Measurements from ENCODE around the gene C11orf97.
"Not testable (repeated sequence)": the region's sequence is repeated elsewhere in the genome, so short reads cannot be mapped to it uniquely, and the experiment has no call there.

C11orf97 gene

DNA sequence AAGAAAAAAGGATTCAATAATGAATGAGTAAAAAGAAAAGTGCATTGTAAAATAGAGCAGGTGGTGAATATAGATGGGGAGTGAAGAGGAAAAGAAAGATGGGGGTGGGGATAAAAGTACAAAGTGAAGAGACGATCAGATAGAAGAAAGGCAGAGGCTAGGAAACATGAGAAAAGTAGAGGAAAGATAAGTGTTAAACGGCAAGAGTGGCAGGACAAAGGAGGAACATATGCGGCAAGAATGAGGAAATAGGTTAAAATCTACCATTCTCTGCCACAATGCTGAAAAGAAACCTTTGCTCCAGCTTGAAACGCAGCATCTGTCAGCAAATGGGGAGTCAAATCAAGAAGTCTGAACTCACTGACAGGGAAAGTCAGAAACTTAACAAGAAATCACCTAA, 38.3 kb downstream of the C11orf97 start:
- no peak overlapping the region for H3K4me3 ChIP-seq (ENCODE audit: low read length)
- no peaks in the 10 kb centered on the region; the same call in 1 of the 2 replicates for H3K79me2 ChIP-seq (ENCODE audit: control insufficient read depth, low read length)
- H3F3A ChIP-seq (ENCODE audit: control insufficient read depth, insufficient read depth): no peaks in the 10 kb centered on the region
- H3K4me2 ChIP-seq (ENCODE audit: low read length): no peak overlapping the region
- no peaks in the 10 kb centered on the region for H3K9me2 ChIP-seq (replicated peaks; ENCODE audit: control insufficient read depth, low read length)
- peaks cover 9% of the 10 kb centered on the region for H3K4me1 ChIP-seq (ENCODE audit: control insufficient read depth, low read length)
- H4K20me1 ChIP-seq (ENCODE audit: control insufficient read depth, insufficient read depth, low read depth, low read length): no peaks in the 10 kb centered on the region; the same call in 1 of the 2 replicates
- no peak for TF ChIP-seq EZH2phosphoT487 (IDR thresholded peaks at IDR 0.05; ENCODE audit: borderline replicate concordance, low read length)
- TF ChIP-seq, protein P1, sequence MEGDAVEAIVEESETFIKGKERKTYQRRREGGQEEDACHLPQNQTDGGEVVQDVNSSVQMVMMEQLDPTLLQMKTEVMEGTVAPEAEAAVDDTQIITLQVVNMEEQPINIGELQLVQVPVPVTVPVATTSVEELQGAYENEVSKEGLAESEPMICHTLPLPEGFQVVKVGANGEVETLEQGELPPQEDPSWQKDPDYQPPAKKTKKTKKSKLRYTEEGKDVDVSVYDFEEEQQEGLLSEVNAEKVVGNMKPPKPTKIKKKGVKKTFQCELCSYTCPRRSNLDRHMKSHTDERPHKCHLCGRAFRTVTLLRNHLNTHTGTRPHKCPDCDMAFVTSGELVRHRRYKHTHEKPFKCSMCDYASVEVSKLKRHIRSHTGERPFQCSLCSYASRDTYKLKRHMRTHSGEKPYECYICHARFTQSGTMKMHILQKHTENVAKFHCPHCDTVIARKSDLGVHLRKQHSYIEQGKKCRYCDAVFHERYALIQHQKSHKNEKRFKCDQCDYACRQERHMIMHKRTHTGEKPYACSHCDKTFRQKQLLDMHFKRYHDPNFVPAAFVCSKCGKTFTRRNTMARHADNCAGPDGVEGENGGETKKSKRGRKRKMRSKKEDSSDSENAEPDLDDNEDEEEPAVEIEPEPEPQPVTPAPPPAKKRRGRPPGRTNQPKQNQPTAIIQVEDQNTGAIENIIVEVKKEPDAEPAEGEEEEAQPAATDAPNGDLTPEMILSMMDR (IDR thresholded peaks at IDR 0.05; ENCODE audit: low read depth, low read length, poor library complexity, severe bottlenecking): no peak
- H3K36me3 ChIP-seq (ENCODE audit: control insufficient read depth, low read length): no peaks in the 10 kb centered on the region
- no peak overlapping the region for H3K27ac ChIP-seq (ENCODE audit: low read depth, low read length)
- no peaks in the 10 kb centered on the region for H3K27me3 ChIP-seq (ENCODE audit: control insufficient read depth, low read length)
- no peaks in the 10 kb centered on the region for H3K9me3 ChIP-seq (ENCODE audit: control insufficient read depth, insufficient read depth, low read length)

DNA sequence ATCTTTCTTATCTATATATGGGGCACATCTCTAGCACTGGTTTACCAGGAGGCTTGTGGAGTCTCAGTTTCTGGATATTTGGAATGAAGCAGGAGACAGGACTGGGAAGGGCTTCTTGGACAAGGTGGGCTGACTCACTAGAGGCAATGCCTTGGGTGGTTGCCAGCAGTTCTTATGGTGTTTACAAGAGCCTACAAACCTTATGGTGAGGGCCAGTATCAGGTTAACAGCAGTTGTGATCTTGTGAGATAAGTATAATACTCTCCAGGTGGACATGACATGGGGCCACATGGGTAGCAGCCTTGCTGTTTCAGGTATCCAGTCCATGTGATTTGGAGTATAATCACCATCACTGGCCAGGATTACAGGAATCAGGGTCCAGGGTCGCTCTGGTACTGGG, 41.7 kb downstream of the C11orf97 start:
- no peak overlapping the region for H3K4me2 ChIP-seq (ENCODE audit: low read length)
- no peaks in the 10 kb centered on the region for H3F3A ChIP-seq (ENCODE audit: control insufficient read depth, insufficient read depth)
- H4K20me1 ChIP-seq (ENCODE audit: control insufficient read depth, insufficient read depth, low read depth, low read length): no peaks in the 10 kb centered on the region
- H3K4me1 ChIP-seq (ENCODE audit: control insufficient read depth, low read length): peaks cover 11% of the 10 kb centered on the region
- H3K27me3 ChIP-seq (ENCODE audit: control insufficient read depth, low read length): no peaks in the 10 kb centered on the region
- H3K4me3 ChIP-seq (ENCODE audit: low read length): no peak overlapping the region
- no peaks in the 10 kb centered on the region for H3K79me2 ChIP-seq (ENCODE audit: control insufficient read depth, low read length)
- no peaks in the 10 kb centered on the region for H3K9me3 ChIP-seq (ENCODE audit: control insufficient read depth, insufficient read depth, low read length)
- no peak overlapping the region for H3K27ac ChIP-seq (ENCODE audit: low read depth, low read length)
- TF ChIP-seq EZH2phosphoT487 (IDR thresholded peaks at IDR 0.05; ENCODE audit: borderline replicate concordance, low read length): no peak
- TF ChIP-seq, protein P1 (IDR thresholded peaks at IDR 0.05; ENCODE audit: low read depth, low read length, poor library complexity, severe bottlenecking): no peak
- no peaks in the 10 kb centered on the region for H3K9me2 ChIP-seq (replicated peaks; ENCODE audit: control insufficient read depth, low read length)
- no peaks in the 10 kb centered on the region for H3K36me3 ChIP-seq (ENCODE audit: control insufficient read depth, low read length)

DNA sequence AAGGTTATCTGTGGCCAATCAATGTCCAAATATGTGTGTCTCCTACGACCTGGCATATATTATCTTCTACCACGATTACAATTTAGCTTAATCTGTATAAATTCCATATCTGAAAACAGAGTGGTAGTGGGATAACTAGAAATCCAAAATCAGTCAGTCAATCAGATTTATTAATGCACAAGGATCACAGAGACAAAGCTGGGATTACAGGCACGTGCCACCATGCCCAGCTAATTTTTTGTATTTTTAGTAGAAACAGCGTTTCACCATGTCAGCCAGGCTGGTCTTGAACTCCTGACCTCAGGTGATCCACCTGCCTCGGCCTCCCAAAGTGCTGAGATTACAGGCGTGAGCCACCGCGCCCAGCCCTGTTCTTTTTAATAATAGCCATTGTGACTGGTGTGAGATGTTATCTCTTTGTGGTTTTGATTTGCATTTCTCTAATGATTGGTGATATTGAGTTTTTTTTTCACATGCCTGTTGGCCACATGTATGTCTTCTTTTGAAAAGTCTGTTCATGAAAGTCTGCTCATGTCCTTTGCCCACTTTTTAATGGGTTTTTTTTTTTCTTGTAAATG, 43.6 kb downstream of the C11orf97 start:
- peaks cover 13% of the 10 kb centered on the region for H3K4me1 ChIP-seq (ENCODE audit: control insufficient read depth, low read length)
- not testable (repeated sequence) for H3K27me3 ChIP-seq (ENCODE audit: control insufficient read depth, low read length); H4K20me1 ChIP-seq (ENCODE audit: control insufficient read depth, insufficient read depth, low read depth, low read length); H3K4me3 ChIP-seq (ENCODE audit: low read length); H3F3A ChIP-seq (ENCODE audit: control insufficient read depth, insufficient read depth); H3K36me3 ChIP-seq (ENCODE audit: control insufficient read depth, low read length); H3K27ac ChIP-seq (ENCODE audit: low read depth, low read length); H3K79me2 ChIP-seq (ENCODE audit: control insufficient read depth, low read length); H3K4me2 ChIP-seq (ENCODE audit: low read length); H3K9me2 ChIP-seq (replicated peaks; ENCODE audit: control insufficient read depth, low read length); H3K9me3 ChIP-seq (ENCODE audit: control insufficient read depth, insufficient read depth, low read length)

DNA sequence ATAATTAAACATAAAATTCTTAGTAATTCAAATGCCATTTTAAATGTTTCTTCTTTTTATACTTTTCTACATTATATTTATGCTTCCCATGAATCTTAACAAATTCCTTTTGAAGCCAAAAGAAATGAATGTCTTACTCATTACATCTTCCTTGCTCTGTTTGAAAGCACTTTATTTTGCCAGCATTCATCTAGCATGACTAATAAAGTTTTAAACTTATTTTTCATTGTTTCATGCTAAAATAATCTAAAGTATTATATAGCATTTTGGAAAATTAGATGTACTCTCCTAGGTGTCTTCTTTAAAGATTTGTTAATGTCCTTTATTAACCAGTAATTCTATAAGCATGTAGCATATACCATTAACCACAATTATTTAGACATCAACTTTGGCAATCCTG, 45.2 kb downstream of the C11orf97 start:
- Histone ChIP-seq H3K4me2 (ENCODE audit: low read length) (no peak overlapping the region), H3K79me2 (ENCODE audit: control insufficient read depth, low read length) (no peaks in the 10 kb centered on the region), H3F3A (ENCODE audit: control insufficient read depth, insufficient read depth) (no peaks in the 10 kb centered on the region), H3K36me3 (ENCODE audit: control insufficient read depth, low read length) (no peaks in the 10 kb centered on the region), H3K9me3 (ENCODE audit: control insufficient read depth, insufficient read depth, low read length) (no peaks in the 10 kb centered on the region), H3K4me1 (ENCODE audit: control insufficient read depth, low read length) (peaks cover 13% of the 10 kb centered on the region), H4K20me1 (ENCODE audit: control insufficient read depth, insufficient read depth, low read depth, low read length) (no peaks in the 10 kb centered on the region), H3K4me3 (ENCODE audit: low read length) (no peak overlapping the region), H3K9me2 (replicated peaks; ENCODE audit: control insufficient read depth, low read length) (no peaks in the 10 kb centered on the region), H3K27ac (ENCODE audit: low read depth, low read length) (no peak overlapping the region), H3K27me3 (ENCODE audit: control insufficient read depth, low read length) (no peaks in the 10 kb centered on the region)
- TF ChIP-seq, protein P1 (IDR thresholded peaks at IDR 0.05; ENCODE audit: low read depth, low read length, poor library complexity, severe bottlenecking): no peak
- TF ChIP-seq EZH2phosphoT487 (IDR thresholded peaks at IDR 0.05; ENCODE audit: borderline replicate concordance, low read length): no peak
